HG02623 (cell line): ENCODE results near the gene FSIP1.

Experiments
- ATAC-seq: cut with Tn5 transposase; IDR thresholded peaks from one replicate; pipeline ENCODE4 v1.9.1; 2021; ENCODE audit warnings: moderate library complexity; ENCODE audit not compliant: unreplicated experiment

The FSIP1 gene

GRCh38 chr15:39564972-39565665 lies 217.5 kb downstream of the FSIP1 start:
- no peak for ATAC-seq

- no peak for ATAC-seq
Measured at GRCh38 chr15:39558421-39558820, 224.2 kb downstream of the FSIP1 start.

GRCh38 chr15:39556461-39556860 lies 226.2 kb downstream of the FSIP1 start:
- no peak for ATAC-seq

- no peak for ATAC-seq
Measured at GRCh38 chr15:39555885-39556284, 226.8 kb downstream of the FSIP1 start.

- ATAC-seq = peak; percentile 43
Measured at GRCh38 chr15:39554746-39555387, 227.8 kb downstream of the FSIP1 start.

- ATAC-seq = peak; percentile 48
Measured at GRCh38 chr15:39553947-39554693, 228.5 kb downstream of the FSIP1 start.

- no peak for ATAC-seq
Measured at GRCh38 chr15:39552556-39552955, 230.1 kb downstream of the FSIP1 start.

GRCh38 chr15:39551476-39551875 lies 231.2 kb downstream of the FSIP1 start:
- no peak for ATAC-seq
